HG02943 (cell line): ENCODE measurements around the gene ARHGEF38.
"Not testable (repeated sequence)": the region's sequence is repeated elsewhere in the genome, so short reads cannot be mapped to it uniquely, and the experiment has no call there.

Experiments used
- ATAC-seq: cut with Tn5 transposase; IDR thresholded peaks from one replicate; pipeline ENCODE4 v1.9.1; 2021; ENCODE audit warnings: mild to moderate bottlenecking, low read depth, moderate library complexity; ENCODE audit not compliant: unreplicated experiment

Gene ARHGEF38

DNA sequence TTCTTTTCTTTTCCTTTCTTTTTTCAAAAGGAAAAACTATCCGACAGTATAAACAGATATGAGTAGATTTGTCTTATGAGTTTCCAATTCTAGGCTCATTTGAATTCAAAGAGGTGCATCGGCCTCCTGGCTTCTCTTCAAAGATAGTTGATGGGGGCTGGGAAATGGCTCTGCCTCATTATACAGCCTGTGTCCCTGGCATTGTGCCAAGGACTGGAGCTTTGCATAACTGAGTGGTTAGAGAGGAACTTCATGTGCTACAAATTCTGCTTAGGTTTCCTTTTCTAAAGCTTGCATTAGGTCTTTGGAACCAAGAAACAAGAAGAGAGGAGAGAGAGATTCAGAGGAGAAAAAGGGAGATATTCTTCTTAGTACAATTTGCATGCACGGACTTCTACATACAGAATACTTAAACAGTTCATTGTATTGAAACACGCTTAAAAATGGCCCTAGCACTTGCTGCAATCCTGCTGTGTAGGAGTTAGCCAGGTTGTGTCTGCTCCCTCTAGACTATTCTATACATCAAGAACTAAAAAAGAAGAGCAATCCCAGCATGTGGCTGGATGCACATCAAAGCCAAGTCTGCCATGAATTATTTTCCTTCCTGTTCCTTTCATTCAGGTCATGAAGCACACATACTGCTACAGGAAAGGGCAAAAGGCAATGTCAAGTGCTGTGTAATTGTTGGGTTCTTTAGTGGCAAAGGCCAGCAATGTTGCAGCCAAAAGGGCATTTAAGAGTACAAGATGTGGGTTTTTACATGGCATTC is 85.2 kb downstream of the ARHGEF38 start:
- ATAC-seq = peak; percentile 79

GRCh38 chr4:105641845-105642244 is 89.4 kb downstream of the ARHGEF38 start:
- ATAC-seq = no peak

- ATAC-seq = no peak
Observed at GRCh38 chr4:105644257-105644656, 91.8 kb downstream of the ARHGEF38 start.

GRCh38 chr4:105645440-105645839 is 93.0 kb downstream of the ARHGEF38 start:
- ATAC-seq = no peak

DNA sequence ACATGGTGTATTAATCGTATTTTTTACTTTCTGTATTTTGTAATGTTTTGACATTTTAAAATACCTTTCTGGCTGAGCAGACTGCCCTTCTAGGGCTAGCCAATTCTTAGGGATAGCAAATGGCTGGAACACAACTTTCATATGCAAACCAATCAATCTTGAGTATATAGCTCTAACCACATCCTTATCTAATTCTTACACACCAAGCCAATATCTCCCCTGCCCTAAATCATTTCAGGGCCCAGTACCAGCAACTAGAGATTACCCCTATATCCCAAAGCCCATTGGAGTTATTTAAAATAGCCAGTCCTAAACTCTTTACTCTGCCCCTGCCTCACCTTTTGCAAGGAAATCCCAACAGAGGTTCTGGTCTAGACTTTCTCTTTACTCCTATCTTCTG is 97.8 kb downstream of the ARHGEF38 start:
- ATAC-seq = no peak

DNA sequence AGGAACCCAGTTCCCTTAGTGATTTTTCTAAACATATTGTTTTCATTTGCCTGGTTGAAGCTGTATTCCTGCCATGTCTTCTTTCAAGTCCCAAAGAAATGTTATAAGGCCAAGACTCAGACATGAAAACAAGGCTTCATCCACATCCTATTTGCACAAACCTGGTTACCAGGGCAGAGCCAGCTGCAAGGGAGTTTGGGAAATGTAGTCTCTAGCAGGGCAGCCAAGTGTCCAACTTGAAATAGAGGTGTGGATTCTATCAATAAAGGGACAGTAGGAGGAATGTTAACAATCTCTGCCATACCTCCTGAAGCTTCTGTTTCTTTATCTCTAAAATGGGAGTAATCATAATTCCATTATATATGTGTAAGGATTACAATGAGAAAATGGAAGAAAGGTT is 99.5 kb downstream of the ARHGEF38 start:
- ATAC-seq = no peak

DNA sequence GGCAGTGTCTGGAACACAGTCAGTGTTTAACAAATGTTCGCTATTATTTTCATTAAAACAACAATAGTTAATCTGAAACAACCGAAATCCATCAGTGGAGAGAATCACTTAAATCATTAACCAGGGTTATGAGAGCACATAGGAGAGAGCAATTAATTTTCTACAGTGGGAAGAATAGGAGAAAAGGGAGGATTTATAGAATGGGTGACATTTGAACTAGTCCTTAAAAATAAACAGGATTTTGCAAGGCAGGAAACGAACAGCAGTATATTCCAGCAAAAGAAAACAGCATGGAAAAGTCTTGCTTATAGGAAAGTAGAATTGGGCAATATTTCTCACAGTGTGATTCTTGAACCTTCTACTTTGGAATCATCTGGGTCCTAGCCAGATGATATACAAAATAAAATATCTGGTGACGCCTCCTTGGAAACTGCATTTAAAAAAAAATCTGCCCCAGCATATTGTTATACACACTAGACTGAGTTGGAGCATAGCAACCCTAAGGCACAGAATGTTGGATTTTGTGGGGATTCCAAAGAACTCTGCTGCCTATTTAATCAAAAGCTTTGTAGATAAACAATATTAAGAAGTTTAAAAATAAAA is 100.0 kb downstream of the ARHGEF38 start:
- ATAC-seq = no peak

DNA sequence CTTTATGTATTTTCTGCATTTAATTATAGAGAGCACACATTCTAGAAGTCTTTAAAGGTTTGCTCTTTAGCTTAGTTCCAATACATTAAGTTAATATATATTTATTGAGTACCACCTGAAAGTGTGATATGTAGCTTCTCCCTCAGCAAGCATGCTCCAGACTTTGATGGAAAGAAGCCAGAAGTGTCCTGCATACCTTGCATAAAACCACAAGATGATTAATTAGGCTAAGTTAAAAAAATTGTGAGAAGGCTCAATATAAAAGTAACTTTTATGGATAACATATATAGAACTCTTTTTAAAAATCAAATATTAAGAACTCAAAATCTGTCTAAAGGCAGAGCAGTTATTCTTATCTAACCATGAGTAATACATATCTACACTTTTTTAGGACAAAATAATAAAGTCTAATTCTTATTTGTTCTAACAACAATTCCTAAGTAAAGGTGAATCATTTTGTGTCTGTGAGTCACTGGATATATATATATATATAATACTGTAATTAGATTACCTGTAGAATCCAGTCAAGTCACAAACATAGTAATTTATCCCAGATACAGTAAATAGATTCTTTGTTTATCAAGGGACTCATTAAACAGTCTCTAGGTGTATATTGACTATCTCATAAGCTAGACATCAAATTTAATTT is 104.8 kb downstream of the ARHGEF38 start:
- no peak for ATAC-seq

DNA sequence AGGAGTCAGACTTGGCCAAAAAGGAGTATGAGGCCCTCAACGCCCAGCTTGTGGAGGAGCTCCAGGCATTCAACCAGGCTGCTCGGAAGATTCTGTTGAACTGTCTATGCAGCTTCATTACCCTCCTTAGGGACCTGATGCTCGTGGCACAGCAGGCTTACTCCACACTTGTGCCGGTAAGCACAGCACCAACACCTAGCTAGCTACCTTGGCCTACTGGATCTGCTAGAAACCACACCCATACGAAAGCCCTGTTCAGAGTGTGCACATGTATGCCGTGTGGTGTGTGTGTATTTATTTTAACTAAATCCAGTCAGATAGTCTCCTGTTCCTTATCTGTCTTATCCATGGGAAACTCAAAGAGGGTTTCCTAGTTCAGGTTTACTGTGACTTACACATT is 106.8 kb downstream of the ARHGEF38 start:
- ATAC-seq = no peak

- ATAC-seq = no peak
Observed at GRCh38 chr4:105661028-105661427, 108.6 kb downstream of the ARHGEF38 start.

DNA sequence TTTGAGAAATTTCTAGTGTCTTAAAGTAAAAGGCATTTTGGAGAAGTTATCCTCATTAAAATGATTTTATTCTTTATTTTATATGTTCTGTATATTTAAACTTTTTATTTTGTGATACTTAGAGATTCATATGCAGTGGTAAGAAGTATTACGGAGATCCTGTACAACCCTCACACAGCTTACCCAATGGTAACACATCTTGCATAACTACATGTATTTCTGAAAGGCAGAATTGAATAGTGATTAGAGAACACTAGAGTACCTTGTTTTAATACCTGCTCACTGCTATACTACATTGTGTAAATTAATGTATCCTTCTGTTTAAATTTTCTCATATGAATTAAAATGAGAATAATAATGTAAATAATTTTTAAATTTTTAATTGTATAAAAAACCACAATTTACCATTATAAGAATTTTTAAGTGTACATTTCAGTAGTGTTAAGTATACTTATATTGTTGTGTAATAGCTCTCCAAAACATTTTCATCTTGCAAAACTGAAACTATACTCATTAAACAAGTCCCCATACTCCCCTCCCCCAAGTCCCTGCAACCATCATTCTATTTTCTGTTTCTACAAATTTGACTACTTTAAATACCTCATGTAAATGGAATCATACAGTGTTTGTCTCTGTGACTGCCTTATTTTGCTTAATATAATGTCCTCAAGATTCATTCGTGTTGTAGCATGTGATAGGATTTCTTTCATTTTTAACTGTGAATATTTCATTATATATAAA is 110.7 kb downstream of the ARHGEF38 start:
- no peak for ATAC-seq

DNA sequence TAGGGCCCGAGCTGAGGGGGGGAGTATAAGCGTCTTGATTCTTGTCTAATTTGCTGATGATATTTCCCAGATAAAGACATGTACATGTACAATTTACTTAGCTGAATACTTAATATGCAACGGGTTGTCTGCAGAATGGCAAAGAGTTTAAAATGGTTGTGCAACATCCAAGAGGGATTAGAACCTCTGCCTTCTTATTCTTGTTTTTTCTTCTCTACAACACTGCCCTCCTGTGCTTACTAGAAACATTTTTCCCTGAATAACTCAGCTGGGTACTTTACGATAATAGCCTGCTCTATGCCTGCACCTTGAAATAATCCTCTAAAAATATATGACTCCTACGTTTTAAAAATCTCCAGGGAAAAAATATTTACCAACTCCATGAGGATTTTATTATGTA is 114.3 kb downstream of the ARHGEF38 start:
- ATAC-seq = no peak

GRCh38 chr4:105670684-105671083 is 118.3 kb downstream of the ARHGEF38 start:
- no peak for ATAC-seq

- no peak for ATAC-seq
Observed at GRCh38 chr4:105671301-105671700, 118.9 kb downstream of the ARHGEF38 start.

- no peak for ATAC-seq
Observed at GRCh38 chr4:105674011-105674410, 121.6 kb downstream of the ARHGEF38 start.

GRCh38 chr4:105677709-105678108 is 125.3 kb downstream of the ARHGEF38 start:
- ATAC-seq = no peak

DNA sequence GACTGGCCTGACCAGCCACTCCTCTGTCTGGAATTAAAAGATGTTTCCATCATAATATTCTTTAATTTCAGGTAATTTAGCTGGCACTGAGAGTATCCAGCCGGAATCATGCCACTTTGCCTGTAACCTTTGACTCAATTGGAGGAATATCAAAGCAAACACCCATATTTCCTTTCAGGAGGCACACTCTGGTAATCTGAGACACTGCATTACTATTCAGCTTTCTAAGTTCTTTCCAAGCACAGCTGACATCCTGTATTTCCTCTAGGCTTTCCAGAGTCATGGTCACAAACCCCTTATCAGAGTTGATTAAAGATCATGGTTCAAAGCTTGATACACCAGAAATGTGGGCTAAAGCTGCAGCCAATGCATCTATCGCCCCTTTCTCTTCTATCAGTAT is 126.8 kb downstream of the ARHGEF38 start:
- no peak for ATAC-seq

- ATAC-seq = no peak
Observed at GRCh38 chr4:105683038-105683437, 130.6 kb downstream of the ARHGEF38 start.

GRCh38 chr4:105686571-105686970 is 134.2 kb downstream of the ARHGEF38 start:
- ATAC-seq = no peak

DNA sequence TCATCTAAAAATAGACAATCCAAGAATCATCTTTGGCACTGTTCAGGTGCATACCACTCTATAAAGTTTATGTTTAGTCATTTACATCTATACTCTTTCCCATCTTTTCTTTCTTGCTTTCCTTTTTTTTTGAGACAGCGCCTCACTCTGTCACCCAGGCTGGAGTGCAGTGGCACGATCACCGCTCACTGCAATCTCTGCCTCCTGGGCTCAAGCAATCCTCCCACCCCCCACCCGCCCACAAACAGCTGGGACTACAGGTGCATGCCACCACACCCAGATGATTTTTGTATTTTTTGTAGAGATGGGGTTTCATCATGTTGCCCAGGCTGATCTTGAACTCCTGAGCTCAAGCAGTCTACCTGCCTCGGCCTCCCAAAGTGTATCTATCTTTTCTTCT is 142.4 kb downstream of the ARHGEF38 start:
- ATAC-seq = not testable (repeated sequence)

DNA sequence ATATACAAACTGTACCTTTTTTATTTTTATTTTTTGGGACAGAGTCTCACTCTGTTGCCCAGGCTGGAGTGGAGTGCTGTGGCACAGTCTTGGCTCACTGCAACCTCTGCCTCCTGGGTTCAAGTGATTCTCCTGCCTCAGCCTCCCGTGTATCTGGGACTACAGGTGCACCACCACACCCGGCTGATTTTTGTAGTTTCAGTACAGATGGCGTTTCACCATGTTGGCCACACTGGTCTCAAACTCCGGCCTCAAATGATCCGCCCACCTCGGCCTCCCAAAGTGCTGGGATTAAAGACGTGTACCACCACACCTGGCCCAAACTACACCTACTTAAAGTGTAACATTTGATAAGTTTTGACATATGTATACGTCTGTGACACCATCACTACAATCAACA is 143.4 kb downstream of the ARHGEF38 start:
- not testable (repeated sequence) for ATAC-seq
